Nephron progenitor cell (in vitro differentiated cells): Measurements from ENCODE around the gene SGPP2.

Experiments
- DNase-seq: peaks from one replicate; pipeline ENCODE4 v3.0.0; 2021
- H3K27ac Mint-ChIP-seq: 2 replicates; pipeline ENCODE4 v1.8.0; 2021; ENCODE audit warnings: mild to moderate bottlenecking, moderate library complexity, mixed read lengths
- H3K27me3 Mint-ChIP-seq: 2 replicates; pipeline ENCODE4 v1.8.0; 2021; ENCODE audit warnings: mild to moderate bottlenecking, low read depth, mixed read lengths; ENCODE audit not compliant: poor library complexity
- H3K36me3 Mint-ChIP-seq: 2 replicates; pipeline ENCODE4 v1.8.0; 2021; ENCODE audit warnings: low read depth, mixed read lengths
- H3K4me1 Mint-ChIP-seq: 2 replicates; pipeline ENCODE4 v1.8.0; 2021; ENCODE audit warnings: mixed read lengths
- H3K4me3 Mint-ChIP-seq: 2 replicates; pipeline ENCODE4 v1.8.0; 2021; ENCODE audit warnings: mild to moderate bottlenecking, moderate library complexity, mixed read lengths
- H3K9me3 Mint-ChIP-seq: 2 replicates; pipeline ENCODE4 v1.8.0; 2021; ENCODE audit warnings: mild to moderate bottlenecking, moderate library complexity, mixed read lengths
- CTCF ChIP-seq: fragments of 200-600 bp; sonication (generic); IDR thresholded peaks from 2 replicates; pipeline ENCODE4 v1.5.0; 2021; ENCODE audit warnings: antibody characterized with exemption

Gene SGPP2

GRCh38 chr2:222495388-222495787 is 71.0 kb downstream of the SGPP2 start:
- peaks cover 25% of the 10 kb centered on the region for H3K36me3 Mint-ChIP-seq
- peaks cover 26% of the 10 kb centered on the region for H3K4me1 Mint-ChIP-seq
- no peak for TF ChIP-seq CTCF
- H3K4me3 Mint-ChIP-seq, result no peak overlapping the region
- H3K9me3 Mint-ChIP-seq, result peaks cover 32% of the 10 kb centered on the region
- peak overlapping the region; percentile 84 for H3K27ac Mint-ChIP-seq
- no peak for DNase-seq
- H3K27me3 Mint-ChIP-seq, result peaks cover 23% of the 10 kb centered on the region

GRCh38 chr2:222499226-222499625 is 74.9 kb downstream of the SGPP2 start:
- H3K27me3 Mint-ChIP-seq, result peaks cover 17% of the 10 kb centered on the region
- peaks cover 35% of the 10 kb centered on the region for H3K4me1 Mint-ChIP-seq
- no peak overlapping the region for H3K4me3 Mint-ChIP-seq
- no peak for DNase-seq
- no peaks in the 10 kb centered on the region for H3K36me3 Mint-ChIP-seq
- no peaks in the 10 kb centered on the region for H3K9me3 Mint-ChIP-seq
- TF ChIP-seq CTCF, result no peak
- H3K27ac Mint-ChIP-seq, result no peak overlapping the region

- Mint-ChIP-seq H3K9me3 (no peaks in the 10 kb centered on the region), H3K36me3 (no peaks in the 10 kb centered on the region), H3K27ac (no peak overlapping the region), H3K27me3 (peaks cover 14% of the 10 kb centered on the region), H3K4me1 (peaks cover 11% of the 10 kb centered on the region), H3K4me3 (no peak overlapping the region)
- no peak for TF ChIP-seq CTCF
- DNase-seq, result no peak
Measured at GRCh38 chr2:222504191-222504590, 79.8 kb downstream of the SGPP2 start.

- TF ChIP-seq CTCF, result no peak
- no peak for DNase-seq
- no peaks in the 10 kb centered on the region for H3K9me3 Mint-ChIP-seq
- no peak overlapping the region for H3K27ac Mint-ChIP-seq
- peaks cover 9% of the 10 kb centered on the region for H3K27me3 Mint-ChIP-seq
- no peaks in the 10 kb centered on the region for H3K36me3 Mint-ChIP-seq
- H3K4me3 Mint-ChIP-seq, result no peak overlapping the region
- H3K4me1 Mint-ChIP-seq, result peaks cover 9% of the 10 kb centered on the region
Measured at GRCh38 chr2:222504719-222505118, 80.4 kb downstream of the SGPP2 start.

GRCh38 chr2:222506230-222506935 is 82.0 kb downstream of the SGPP2 start:
- Mint-ChIP-seq H3K9me3 (no peaks in the 10 kb centered on the region), H3K27ac (no peak overlapping the region), H3K4me3 (no peak overlapping the region), H3K27me3 (peaks cover 9% of the 10 kb centered on the region), H3K36me3 (no peaks in the 10 kb centered on the region), H3K4me1 (no peaks in the 10 kb centered on the region)
- DNase-seq, result no peak
- TF ChIP-seq CTCF, result no peak

- H3K4me3 Mint-ChIP-seq, result no peak overlapping the region
- H3K27ac Mint-ChIP-seq, result no peak overlapping the region
- no peak for DNase-seq
- H3K4me1 Mint-ChIP-seq, result peaks cover 12% of the 10 kb centered on the region
- peaks cover 5% of the 10 kb centered on the region for H3K36me3 Mint-ChIP-seq
- H3K9me3 Mint-ChIP-seq, result peaks cover 21% of the 10 kb centered on the region
- TF ChIP-seq CTCF, result no peak
- peaks cover 6% of the 10 kb centered on the region for H3K27me3 Mint-ChIP-seq
Measured at GRCh38 chr2:222514901-222515300, 90.6 kb downstream of the SGPP2 start.
